HG02973 (cell line): ENCODE measurements around the gene FAM72A.
"Not testable (repeated sequence)": the region's sequence is repeated elsewhere in the genome, so short reads cannot be mapped to it uniquely, and the experiment has no call there.

Source experiments
- ATAC-seq: cut with Tn5 transposase; IDR thresholded peaks from one replicate; pipeline ENCODE4 v1.9.1; 2021; ENCODE audit warnings: moderate library complexity; ENCODE audit not compliant: unreplicated experiment

Gene FAM72A

DNA sequence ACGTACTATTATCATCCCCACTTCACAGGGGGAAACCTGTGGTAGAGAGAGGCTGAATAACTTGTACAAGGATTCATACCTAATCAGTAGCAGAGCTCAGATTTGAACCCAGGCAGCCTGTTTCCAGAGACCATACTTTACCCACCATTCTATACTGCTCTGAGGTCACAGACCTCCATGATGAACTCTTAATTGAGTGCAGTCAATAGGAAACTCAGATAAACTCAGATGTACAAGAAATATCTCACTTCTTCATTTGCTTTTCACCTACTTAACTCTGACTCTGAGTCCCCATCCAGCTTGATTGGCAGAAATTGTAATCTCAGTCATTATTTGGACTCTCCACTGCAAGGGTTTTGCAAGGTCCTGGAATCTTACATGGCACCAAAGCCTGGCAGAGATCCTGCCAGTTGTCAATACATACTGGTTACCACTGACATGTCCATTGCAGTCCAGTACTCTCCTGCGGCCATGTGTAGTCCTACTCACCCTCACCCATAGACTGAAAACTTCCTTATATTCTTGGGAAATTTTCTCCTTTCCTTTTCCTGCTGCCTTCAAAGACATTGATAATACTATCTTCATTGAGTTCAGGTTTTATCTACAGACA lies 29.4 kb downstream of the FAM72A start:
- ATAC-seq: not testable (repeated sequence)

DNA sequence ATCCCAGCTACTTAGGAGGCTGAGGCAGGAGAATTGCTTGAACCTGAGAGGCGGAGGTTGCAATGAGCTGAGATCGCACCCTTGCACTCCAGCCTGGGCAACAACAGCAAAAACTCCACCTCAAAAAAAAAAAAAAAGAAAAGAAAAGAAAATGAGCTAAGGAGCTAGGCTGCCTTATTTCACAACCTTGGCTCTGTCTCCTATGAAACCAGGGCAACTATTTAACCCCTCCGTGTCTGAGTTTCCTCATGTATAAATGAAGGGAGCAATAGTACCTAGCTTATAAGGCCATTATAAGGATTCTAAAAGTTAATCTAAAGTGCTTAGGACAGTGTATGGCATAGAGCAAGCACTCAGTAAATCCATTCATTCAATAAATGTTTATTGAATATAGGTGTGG lies 32.8 kb downstream of the FAM72A start:
- ATAC-seq: not testable (repeated sequence)

DNA sequence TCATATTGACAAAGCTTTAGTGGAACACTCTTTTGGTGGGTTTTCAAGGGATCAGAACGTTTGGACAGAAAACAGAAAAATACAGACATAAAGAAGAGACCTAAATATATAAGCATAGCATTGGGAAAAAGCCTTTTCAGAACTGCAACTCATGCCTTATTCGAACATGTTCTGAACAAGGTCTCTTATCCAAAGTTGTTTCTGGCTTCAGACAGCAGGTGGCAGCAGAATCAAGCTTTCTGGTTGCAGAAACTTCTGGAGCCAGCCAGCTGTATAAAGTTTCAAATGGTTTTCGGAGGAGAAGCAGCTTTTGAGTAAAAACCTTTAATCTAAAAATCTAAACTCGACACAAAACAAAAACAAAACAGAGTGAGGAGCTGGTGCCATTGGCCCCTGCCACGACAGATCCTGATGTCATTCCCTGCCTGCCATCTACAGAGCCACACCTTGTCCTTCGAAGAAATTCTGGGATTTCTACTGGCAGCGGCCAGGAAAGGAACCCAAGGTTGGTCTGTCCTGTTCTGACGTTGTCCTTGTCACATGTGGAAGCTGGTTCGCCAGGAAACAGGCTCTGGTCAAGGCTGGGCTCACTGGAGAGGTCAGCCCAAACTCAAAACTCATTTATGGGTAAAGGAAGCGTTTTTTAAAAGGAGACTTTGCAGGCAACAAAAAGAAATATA lies 35.1 kb downstream of the FAM72A start:
- ATAC-seq: not testable (repeated sequence)

DNA sequence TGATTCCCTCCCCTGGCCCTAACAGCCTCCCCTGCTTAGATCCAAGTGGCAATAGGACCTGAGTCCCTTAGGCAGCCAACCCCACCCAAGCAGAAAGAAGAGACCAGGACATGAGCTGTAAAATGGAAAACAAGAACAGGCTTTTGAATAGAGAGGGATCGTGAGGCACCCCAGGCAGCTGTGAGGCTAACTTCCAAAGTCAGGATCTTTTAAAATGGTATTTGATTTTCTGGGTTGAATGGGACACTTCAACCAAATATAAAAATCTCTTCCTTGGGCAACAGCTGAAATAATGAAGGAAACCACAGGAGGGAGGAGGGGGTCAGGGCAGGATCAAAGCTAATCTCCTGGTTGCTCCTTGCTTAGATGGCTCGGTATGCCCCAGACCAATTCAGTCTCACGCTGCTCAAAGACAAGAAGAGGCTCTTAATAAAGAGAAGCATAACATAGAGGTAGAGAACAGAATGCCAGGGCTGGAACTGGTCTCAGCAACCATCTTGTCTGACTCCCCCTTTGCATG lies 56.8 kb downstream of the FAM72A start:
- ATAC-seq: no peak

DNA sequence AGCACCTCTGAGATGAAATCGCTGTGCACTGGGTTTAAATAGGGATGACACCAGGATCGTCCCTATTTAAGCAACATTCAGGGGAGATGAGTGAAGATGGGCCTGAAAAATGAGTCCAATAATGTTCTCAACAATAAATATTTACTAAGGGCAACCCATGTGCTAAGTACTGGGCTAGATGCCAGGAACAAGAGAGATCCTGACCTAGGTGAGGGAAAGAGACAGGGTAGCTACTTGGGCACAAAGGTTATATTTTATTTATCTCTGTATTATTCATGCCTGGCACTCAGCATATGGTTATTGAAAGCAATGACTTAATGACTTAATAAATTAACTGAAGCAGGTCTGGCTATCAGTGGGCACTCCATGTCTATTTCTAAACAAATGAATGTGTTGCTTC lies 58.0 kb downstream of the FAM72A start:
- ATAC-seq: no peak

DNA sequence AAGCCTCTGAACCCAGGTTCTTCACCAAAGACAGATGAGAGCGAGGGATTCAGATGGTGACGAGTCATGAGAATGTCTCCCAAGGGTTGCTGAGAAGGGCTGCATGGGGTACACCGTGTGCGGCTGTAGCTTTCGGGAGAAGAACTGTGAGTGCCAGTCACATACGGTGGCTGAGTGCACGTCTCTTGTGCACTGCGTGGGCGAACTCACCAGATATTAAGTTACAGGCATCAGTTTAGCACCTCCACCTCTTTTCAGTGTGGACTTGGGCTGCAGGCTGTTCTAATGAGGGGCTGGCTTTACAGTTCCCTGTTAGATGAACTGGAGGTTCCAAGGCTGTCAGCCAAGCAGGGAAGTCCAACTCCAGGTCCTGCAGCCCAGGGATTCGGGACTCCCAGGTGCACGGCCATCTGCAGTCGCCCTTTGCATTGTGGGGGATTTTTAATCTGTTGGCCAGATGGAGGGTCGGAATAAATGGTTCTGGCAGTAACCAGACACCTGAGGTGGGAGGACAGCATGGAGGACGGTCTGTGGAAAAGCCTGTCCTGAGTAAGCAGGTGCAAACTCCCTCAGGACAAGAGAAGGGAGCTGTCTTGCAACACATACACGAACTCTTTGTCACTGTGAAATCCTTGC lies 59.0 kb downstream of the FAM72A start:
- no peak for ATAC-seq

DNA sequence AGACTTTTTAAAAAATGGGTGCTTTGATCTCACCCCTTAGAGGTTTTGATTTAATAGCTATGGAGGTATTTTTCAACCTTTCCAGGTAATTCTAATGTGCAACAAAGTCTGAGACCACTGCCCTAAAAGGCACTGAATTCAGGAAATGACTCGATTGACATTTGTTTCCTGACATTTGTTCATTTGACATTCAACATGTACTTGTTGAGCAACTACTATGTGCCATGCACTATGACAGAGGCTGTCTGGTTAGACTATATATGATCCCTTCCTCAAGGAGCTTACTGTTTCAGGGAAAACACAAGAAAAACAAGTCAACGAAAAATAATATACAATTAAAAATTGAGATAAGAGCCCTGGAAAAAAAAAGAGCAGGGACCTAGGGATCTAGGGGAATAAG lies 59.9 kb downstream of the FAM72A start:
- ATAC-seq: no peak

DNA sequence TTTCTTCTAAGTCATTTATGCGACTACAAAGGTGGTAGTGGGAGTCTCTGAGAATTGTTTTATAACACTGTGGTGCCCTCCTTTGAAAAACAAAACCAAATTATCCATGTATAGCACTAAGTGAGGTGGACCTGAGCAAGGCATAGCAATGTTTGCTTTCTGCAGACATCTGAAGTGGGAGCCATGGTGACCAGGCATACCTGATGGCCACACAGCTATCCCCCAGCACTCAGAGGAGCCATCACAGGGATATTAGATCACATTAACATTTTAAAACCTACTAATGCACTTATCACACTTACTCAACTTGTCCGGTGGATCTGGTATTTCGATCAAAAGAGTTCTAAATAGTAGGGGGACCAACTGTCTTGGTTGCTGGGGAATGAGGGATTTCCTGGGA lies 60.6 kb downstream of the FAM72A start:
- no peak for ATAC-seq

DNA sequence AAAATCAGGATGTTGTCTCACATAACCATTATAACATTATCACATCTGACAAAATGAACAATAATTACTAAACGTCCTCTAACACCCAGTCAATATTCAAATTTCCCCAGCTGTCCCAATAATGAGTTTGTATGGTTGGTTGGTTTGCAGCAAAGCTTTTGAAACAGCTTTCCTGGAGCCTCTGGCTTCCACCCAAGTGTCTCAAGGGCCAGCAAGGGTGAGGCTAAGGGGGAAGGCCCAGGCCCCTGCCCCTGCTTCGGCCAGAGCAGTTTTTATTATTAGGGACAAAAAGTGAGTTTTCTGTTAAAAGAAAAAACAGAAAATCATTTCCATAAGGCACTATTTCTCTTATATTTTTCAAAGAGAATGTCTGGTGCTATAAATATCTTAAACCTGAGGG lies 66.4 kb downstream of the FAM72A start:
- ATAC-seq: no peak
